SK-N-SH (cell line): ENCODE data around the gene KIF25. TPM values are rescaled to one million over a fixed set of nuclear protein-coding genes. Genes with fewer than 3 reads are reported as not detected.

ENCODE experiments used
- CTCF ChIA-PET: fragments of 300-600, 350-600 bp; formaldehyde crosslinking; extraction: SDS; loops from one replicate; lab custom pipeline; 2021; lab: Yijun Ruan, JAX
- POLR2A ChIA-PET: fragments of 350-600 bp; sonication (Branson Sonifier 250); formaldehyde crosslinking; extraction: SDS; loops from one replicate; lab custom pipeline; 2020; ENCODE audit warnings: antibody characterized with exemption, inconsistent platforms; lab: Yijun Ruan, JAX
- DNase-seq: peaks from one replicate; pipeline ENCODE4 v3.0.0; 2012
- H2AFZ ChIP-seq: fragments of 200-600 bp; sonication (generic); 2 replicates; pipeline ENCODE4 v1.8.1; 2016; ENCODE audit warnings: antibody characterized with exemption, mild to moderate bottlenecking, low read depth
- H3F3A ChIP-seq: fragments of 200-600 bp; sonication (generic); replicated peaks from 2 replicates; pipeline ENCODE3; 2016; ENCODE audit warnings: antibody characterized with exemption, mild to moderate bottlenecking; ENCODE audit not compliant: insufficient read depth
- H3K27ac ChIP-seq, 2 experiments: fragments of 200-500 bp in 1 of 2; fragments of 200-600 bp in 1 of 2; sonication (Bioruptor generic) in 1 of 2; sonication (generic), shearing (Covaris generic) in 1 of 2; 2 replicates each; pipeline versions ENCODE4 v1.5.1 to v1.6.1; 2014 to 2016; ENCODE audit warnings: low read depth in 2 of 2, inconsistent platforms in 1 of 2, low read length in 1 of 2, mild to moderate bottlenecking in 1 of 2, mixed read lengths in 1 of 2
- H3K27me3 ChIP-seq: fragments of 200-600 bp; sonication (generic), shearing (Covaris generic); 2 replicates; pipeline ENCODE4 v1.6.1; 2016; ENCODE audit warnings: mixed run types; ENCODE audit not compliant: insufficient read depth
- H3K36me3 ChIP-seq, 2 experiments: fragments of 200-500 bp in 1 of 2; fragments of 200-600 bp in 1 of 2; sonication (Bioruptor generic) in 1 of 2; sonication (generic) in 1 of 2; replicated peaks in 1 of 2; 2 replicates each; pipeline versions ENCODE3 to v1.5.1; 2014 to 2016; ENCODE audit warnings: low read length in 1 of 2, mild to moderate bottlenecking in 1 of 2; ENCODE audit not compliant: insufficient read depth in 2 of 2, control insufficient read depth in 1 of 2
- H3K4me1 ChIP-seq, 2 experiments: fragments of 200-500 bp in 1 of 2; fragments of 200-600 bp in 1 of 2; sonication (Bioruptor generic) in 1 of 2; sonication (generic), shearing (Covaris generic) in 1 of 2; 2 replicates each; pipeline versions ENCODE4 v1.5.1 to v1.6.1; 2014 to 2016; ENCODE audit warnings: low read depth in 1 of 2, low read length in 1 of 2, mixed run types in 1 of 2; ENCODE audit not compliant: insufficient read depth in 2 of 2, control insufficient read depth in 1 of 2
- H3K4me2 ChIP-seq: fragments of 200-600 bp; sonication (generic), shearing (Covaris generic); 2 replicates; pipeline ENCODE4 v1.6.1; 2017; ENCODE audit warnings: mixed run types
- H3K4me3 ChIP-seq, 2 experiments: fragments of 200-500 bp in 1 of 2; fragments of 200-600 bp in 1 of 2; sonication (Bioruptor generic) in 1 of 2; sonication (generic), shearing (Covaris generic) in 1 of 2; 2 replicates each; pipeline versions ENCODE4 v1.5.1 to v1.8.1; 2014 to 2016; ENCODE audit warnings: low read depth in 2 of 2, inconsistent platforms in 1 of 2, low read length in 1 of 2, mild to moderate bottlenecking in 1 of 2, mixed read lengths in 1 of 2, moderate library complexity in 1 of 2
- H3K79me2 ChIP-seq: fragments of 200-600 bp; sonication (generic); 2 replicates; pipeline ENCODE4 v1.8.1; 2017; ENCODE audit warnings: mild to moderate bottlenecking; ENCODE audit not compliant: insufficient read depth
- H3K9ac ChIP-seq: fragments of 200-600 bp; sonication (generic); 2 replicates; pipeline ENCODE4 v1.6.1; 2017; ENCODE audit warnings: mixed run types
- H3K9me2 ChIP-seq: fragments of 200-600 bp; sonication (generic); 2 replicates; pipeline ENCODE4 v1.6.1; 2017; ENCODE audit warnings: mixed run types
- H3K9me3 ChIP-seq: fragments of 200-600 bp; sonication (generic); 2 replicates; pipeline ENCODE4 v1.6.1; 2017; ENCODE audit warnings: mixed run types, mild to moderate bottlenecking, moderate library complexity
- H4K20me1 ChIP-seq: fragments of 200-600 bp; sonication (generic); 2 replicates; pipeline ENCODE4 v1.6.1; 2017; ENCODE audit warnings: mild to moderate bottlenecking, mixed run types; ENCODE audit not compliant: insufficient read depth
- CTCF ChIP-seq: fragments of 200-600 bp; sonication (generic); IDR thresholded peaks from 2 replicates; pipeline ENCODE4 v1.6.1; 2017; ENCODE audit warnings: antibody characterized with exemption, mild to moderate bottlenecking, moderate library complexity
- EZH2phosphoT487 ChIP-seq: fragments of 200-600 bp; sonication (generic); IDR thresholded peaks from 2 replicates; pipeline ENCODE4 v1.6.1; 2017; ENCODE audit warnings: low read depth, mixed run types, mild to moderate bottlenecking, antibody characterized with exemption, moderate library complexity, borderline replicate concordance
- FOSL2 ChIP-seq: IDR thresholded peaks from 2 replicates; pipeline ENCODE4 v1.4.0; 2012; ENCODE audit warnings: low read depth, mild to moderate bottlenecking, moderate library complexity, borderline replicate concordance
- MAX ChIP-seq: IDR thresholded peaks from 2 replicates; pipeline ENCODE4 v1.4.0; 2012; ENCODE audit warnings: low read depth
- MXI1 ChIP-seq: IDR thresholded peaks from 2 replicates; pipeline ENCODE4 v1.6.1; 2012; ENCODE audit warnings: mild to moderate bottlenecking, low read depth, low read length, improper control_type of control experiment
- NFIC ChIP-seq: IDR thresholded peaks from 2 replicates; pipeline ENCODE4 v1.4.0; 2012; ENCODE audit warnings: borderline replicate concordance
- NRF1 ChIP-seq: IDR thresholded peaks from 2 replicates; pipeline ENCODE4 v1.6.1; 2012; ENCODE audit warnings: low read depth, mild to moderate bottlenecking, low read length
- REST ChIP-seq: IDR thresholded peaks from 2 replicates; pipeline ENCODE4 v1.6.1; 2012; ENCODE audit warnings: mild to moderate bottlenecking, low read depth, low read length, moderate library complexity
- TAF1 ChIP-seq: IDR thresholded peaks from 2 replicates; pipeline ENCODE4 v1.6.1; 2012; ENCODE audit warnings: low read depth, mild to moderate bottlenecking, low read length, moderate library complexity, borderline replicate concordance
- WGBS: methylation state at CpG from one replicate; pipeline ENCODE4 v1.1.6; 2017; ENCODE audit warnings: low lambda C conversion rate; 5-methylcytosine and 5-hydroxymethylcytosine counted together
- polyA plus RNA-seq, 3 experiments: library from polyadenylated mRNA; depleted of rRNA; stranded (reverse); fragments of >200 nt; gene quantifications; 2 replicates each; pipeline ENCODE4 v1.2.3, GENCODE V29; 2012
- TF ChIP-seq, protein P1 (sequence below): fragments of 150-350 bp; IDR thresholded peaks from 2 replicates; pipeline ENCODE4 v1.6.1; 2017; ENCODE audit warnings: antibody characterized with exemption, low read length, low read depth, borderline replicate concordance
- TF ChIP-seq, protein P2 (sequence below): fragments of 150-350 bp; IDR thresholded peaks from 2 replicates; pipeline ENCODE4 v1.6.1; 2016; ENCODE audit warnings: mild to moderate bottlenecking, low read depth, low read length

KIF25 gene
- polyA plus RNA-seq, 1 of the 3 experiments (the other 2 are of a cell fraction): not detected

GRCh38 chr6:168082860-168083513, 85.5 kb downstream of the KIF25 start (continued):
- TF ChIP-seq REST (no peak), EZH2phosphoT487 (no peak), MXI1 (no peak)
- TF ChIP-seq, protein P1, sequence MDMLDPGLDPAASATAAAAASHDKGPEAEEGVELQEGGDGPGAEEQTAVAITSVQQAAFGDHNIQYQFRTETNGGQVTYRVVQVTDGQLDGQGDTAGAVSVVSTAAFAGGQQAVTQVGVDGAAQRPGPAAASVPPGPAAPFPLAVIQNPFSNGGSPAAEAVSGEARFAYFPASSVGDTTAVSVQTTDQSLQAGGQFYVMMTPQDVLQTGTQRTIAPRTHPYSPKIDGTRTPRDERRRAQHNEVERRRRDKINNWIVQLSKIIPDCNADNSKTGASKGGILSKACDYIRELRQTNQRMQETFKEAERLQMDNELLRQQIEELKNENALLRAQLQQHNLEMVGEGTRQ: no peak

DNA sequence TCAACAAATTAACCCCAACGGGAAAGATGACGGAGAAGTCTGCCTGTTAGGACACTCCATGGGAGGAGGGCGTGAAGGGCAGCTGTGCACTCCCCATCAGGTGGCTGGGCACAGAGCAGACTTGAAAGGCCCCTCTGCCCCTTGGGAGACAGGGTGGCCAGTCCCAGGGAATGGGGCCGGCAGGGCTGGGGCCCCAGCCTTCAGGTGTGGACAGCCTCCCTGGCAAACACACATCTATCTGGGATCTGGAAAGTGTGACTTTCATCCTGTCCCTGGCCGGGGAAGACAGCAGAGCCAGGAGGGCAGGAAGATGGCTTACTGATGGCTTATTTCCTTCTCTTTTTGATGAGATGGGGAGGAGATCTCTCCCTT, 86.0 kb downstream of the KIF25 start:
- CTCF ChIA-PET: no interaction called here
- POLR2A ChIA-PET: no interaction called here
- H3K9ac ChIP-seq: no peak overlapping the region
- no peaks in the 10 kb centered on the region for H3F3A ChIP-seq
- H3K36me3 ChIP-seq: no peaks in the 10 kb centered on the region
- H3K4me1 ChIP-seq: no peaks in the 10 kb centered on the region; a peak in 1 of 4 replicates
- TF ChIP-seq, protein P2, sequence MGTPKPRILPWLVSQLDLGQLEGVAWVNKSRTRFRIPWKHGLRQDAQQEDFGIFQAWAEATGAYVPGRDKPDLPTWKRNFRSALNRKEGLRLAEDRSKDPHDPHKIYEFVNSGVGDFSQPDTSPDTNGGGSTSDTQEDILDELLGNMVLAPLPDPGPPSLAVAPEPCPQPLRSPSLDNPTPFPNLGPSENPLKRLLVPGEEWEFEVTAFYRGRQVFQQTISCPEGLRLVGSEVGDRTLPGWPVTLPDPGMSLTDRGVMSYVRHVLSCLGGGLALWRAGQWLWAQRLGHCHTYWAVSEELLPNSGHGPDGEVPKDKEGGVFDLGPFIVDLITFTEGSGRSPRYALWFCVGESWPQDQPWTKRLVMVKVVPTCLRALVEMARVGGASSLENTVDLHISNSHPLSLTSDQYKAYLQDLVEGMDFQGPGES: no peak
- TF ChIP-seq TAF1: no peak
- TF ChIP-seq FOSL2: no peak
- no peak for TF ChIP-seq CTCF
- TF ChIP-seq NRF1: no peak
- TF ChIP-seq MAX: no peak
- no peak for TF ChIP-seq NFIC
- no peaks in the 10 kb centered on the region for H3K27me3 ChIP-seq
- H3K9me3 ChIP-seq: no peaks in the 10 kb centered on the region
- H3K79me2 ChIP-seq: no peaks in the 10 kb centered on the region
- no peaks in the 10 kb centered on the region for H4K20me1 ChIP-seq
- no peaks in the 10 kb centered on the region for H3K9me2 ChIP-seq
- no peak overlapping the region for H3K4me3 ChIP-seq
- no peak overlapping the region for H2AFZ ChIP-seq
- WGBS: 33% methylated on average over 1 of the region's 5 CpGs
- H3K27ac ChIP-seq: no peak overlapping the region
- H3K4me2 ChIP-seq: no peak overlapping the region
- DNase-seq: no peak
